A673 (cell line): Measurements from ENCODE around the gene PHYH.

Experiments used
- EZH2 ChIP-seq: fragments of 200-600 bp; sonication (generic); IDR thresholded peaks from 2 replicates; pipeline ENCODE4 v1.6.1; 2017; ENCODE audit warnings: borderline replicate concordance, low read depth, mild to moderate bottlenecking, mixed read lengths, antibody characterized with exemption, low read length; ENCODE audit not compliant: poor library complexity, severe bottlenecking
- TF ChIP-seq, protein P1 (sequence below): fragments of 300-800, 200-600 bp; sonication (generic); conservative IDR thresholded peaks from 2 replicates; pipeline ENCODE4 v1.5.1; 2017; ENCODE audit warnings: low read depth, mild to moderate bottlenecking, antibody characterized with exemption, low read length, moderate library complexity, mixed read lengths

DNA sequence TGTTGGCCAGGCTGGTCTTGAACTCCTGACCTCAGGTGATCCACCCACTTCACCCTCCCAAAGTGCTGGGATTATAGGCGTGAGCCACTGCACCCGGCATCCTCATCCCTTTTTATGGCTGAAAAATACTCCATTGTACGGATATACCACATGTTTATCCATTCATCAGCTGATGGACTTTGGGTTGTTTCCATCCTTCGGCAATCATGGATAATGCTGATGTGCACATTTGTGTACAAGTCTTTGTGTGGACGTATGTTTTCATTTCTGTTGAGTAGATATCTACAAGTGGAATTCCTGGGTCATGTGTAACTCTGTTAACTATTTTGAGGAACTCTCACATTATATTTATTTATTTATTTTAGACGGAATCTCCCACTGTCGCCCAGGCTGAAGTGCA is 59.9 kb downstream of the PHYH start:
- TF ChIP-seq, protein P1, sequence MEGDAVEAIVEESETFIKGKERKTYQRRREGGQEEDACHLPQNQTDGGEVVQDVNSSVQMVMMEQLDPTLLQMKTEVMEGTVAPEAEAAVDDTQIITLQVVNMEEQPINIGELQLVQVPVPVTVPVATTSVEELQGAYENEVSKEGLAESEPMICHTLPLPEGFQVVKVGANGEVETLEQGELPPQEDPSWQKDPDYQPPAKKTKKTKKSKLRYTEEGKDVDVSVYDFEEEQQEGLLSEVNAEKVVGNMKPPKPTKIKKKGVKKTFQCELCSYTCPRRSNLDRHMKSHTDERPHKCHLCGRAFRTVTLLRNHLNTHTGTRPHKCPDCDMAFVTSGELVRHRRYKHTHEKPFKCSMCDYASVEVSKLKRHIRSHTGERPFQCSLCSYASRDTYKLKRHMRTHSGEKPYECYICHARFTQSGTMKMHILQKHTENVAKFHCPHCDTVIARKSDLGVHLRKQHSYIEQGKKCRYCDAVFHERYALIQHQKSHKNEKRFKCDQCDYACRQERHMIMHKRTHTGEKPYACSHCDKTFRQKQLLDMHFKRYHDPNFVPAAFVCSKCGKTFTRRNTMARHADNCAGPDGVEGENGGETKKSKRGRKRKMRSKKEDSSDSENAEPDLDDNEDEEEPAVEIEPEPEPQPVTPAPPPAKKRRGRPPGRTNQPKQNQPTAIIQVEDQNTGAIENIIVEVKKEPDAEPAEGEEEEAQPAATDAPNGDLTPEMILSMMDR, result no peak
- TF ChIP-seq EZH2, result no peak
